Thyroid gland (tissue), 4 donors: Measurements from ENCODE around the gene MARVELD2. TPM values are rescaled to one million over a fixed set of nuclear protein-coding genes. Genes with fewer than 3 reads are reported as not detected.
"Not testable (repeated sequence)": the region's sequence is repeated elsewhere in the genome, so short reads cannot be mapped to it uniquely, and the experiment has no call there.

Experiments used
- DNase-seq, 2 donors: peaks; one replicate each; pipeline ENCODE4 v3.0.0-alpha.2; 2019
- H3K27ac ChIP-seq, 3 donors: fragments of 200-600 bp; sonication (generic); 1 replicate in 2 of 3; 2 replicates in 1 of 3; pipeline ENCODE4 v1.5.1; 2016 to 2019; ENCODE audit warnings: mild to moderate bottlenecking in 1 of 3, moderate library complexity in 1 of 3
- H3K27me3 ChIP-seq: fragments of 200-600 bp; sonication (generic); one replicate; pipeline ENCODE4 v1.5.1; 2019
- H3K36me3 ChIP-seq, 2 donors: fragments of 200-600 bp; sonication (generic); one replicate each; pipeline ENCODE4 v1.5.1; 2016 to 2019
- H3K4me1 ChIP-seq, 2 donors: fragments of 200-600 bp; sonication (generic); one replicate each; pipeline ENCODE4 v1.5.1; 2017 to 2019
- H3K4me3 ChIP-seq, 3 donors: fragments of 200-600 bp; sonication (generic); replicated peaks in 1 of 3; 1 replicate in 2 of 3; 2 replicates in 1 of 3; pipeline ENCODE4 v1.5.1; 2016; ENCODE audit warnings: mild to moderate bottlenecking in 1 of 3
- H3K9me3 ChIP-seq: fragments of 200-600 bp; sonication (generic); one replicate; pipeline ENCODE4 v1.5.1; 2017
- POLR2A ChIP-seq, 2 donors: fragments of 450-650 bp; IDR thresholded peaks; one replicate each; pipeline ENCODE4 v1.6.1; 2017; ENCODE audit warnings: antibody characterized with exemption in 2 of 2, mild to moderate bottlenecking in 2 of 2, moderate library complexity in 1 of 2
- WGBS, 2 donors: methylation state at CpG; one replicate each; pipeline ENCODE4 v1.1.5; 2017; 5-methylcytosine and 5-hydroxymethylcytosine counted together
- intact Hi-C: fragments of 100-400 bp; cut with DNase I; formaldehyde crosslinking; loops from one replicate; pipeline ENCODE4 v1.15.1; 2023
- total RNA-seq, 4 donors: library from RNA; depleted of rRNA; stranded (reverse); fragments of >200 nt; gene quantifications; one replicate each; pipeline ENCODE4 v1.2.3, GENCODE V29; 2016
- TF ChIP-seq, protein P1 (sequence below), 6 experiments: fragments of 200-600 bp in 3 of 6; fragments of 450-650 bp in 3 of 6; sonication (generic) in 3 of 6; IDR thresholded peaks; one replicate each; pipeline ENCODE4 v1.5.1; 2016 to 2019; ENCODE audit warnings: antibody characterized with exemption in 6 of 6, mild to moderate bottlenecking in 2 of 6, inconsistent platforms in 1 of 6, moderate library complexity in 1 of 6

The MARVELD2 gene
- total RNA-seq, 4 donors from 2014 or later, result 61.8 to 100 (median 81.9) TPM

DNA sequence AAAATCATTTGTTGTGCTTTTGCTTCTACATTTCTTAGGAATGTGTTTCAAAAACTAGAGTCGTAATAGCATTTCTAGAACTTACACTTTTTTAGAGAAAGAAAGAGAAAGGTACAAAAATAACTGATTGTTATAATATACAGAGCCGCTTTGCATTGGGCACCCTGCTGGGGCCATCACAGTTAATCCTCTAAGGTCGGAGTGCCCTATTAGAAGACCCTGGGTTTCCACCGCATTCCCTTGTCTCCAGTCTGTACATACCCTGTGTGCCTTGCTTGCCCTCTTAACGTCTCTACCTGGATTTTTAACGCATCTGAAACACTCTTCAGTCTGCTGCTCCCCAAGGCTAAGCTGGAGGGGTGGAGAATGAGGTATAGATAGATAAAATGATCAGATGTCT lies 1.3 kb downstream of the MARVELD2 start:
- Histone ChIP-seq H3K4me3 (peak overlapping the region; percentile 35 to 67 (median 63)), H3K4me1 (peaks cover 11 to 27% of the 10 kb centered on the region in 2 donors), H3K9me3 (no peaks in the 10 kb centered on the region), H3K36me3 (peaks cover 0 to 12% of the 10 kb centered on the region in 2 donors), H3K27me3 (no peaks in the 10 kb centered on the region), H3K27ac (peak overlapping the region; percentile 88 to 99 (median 96))
- DNase-seq, result peak; percentile 15 to 18
- TF ChIP-seq, protein P1, sequence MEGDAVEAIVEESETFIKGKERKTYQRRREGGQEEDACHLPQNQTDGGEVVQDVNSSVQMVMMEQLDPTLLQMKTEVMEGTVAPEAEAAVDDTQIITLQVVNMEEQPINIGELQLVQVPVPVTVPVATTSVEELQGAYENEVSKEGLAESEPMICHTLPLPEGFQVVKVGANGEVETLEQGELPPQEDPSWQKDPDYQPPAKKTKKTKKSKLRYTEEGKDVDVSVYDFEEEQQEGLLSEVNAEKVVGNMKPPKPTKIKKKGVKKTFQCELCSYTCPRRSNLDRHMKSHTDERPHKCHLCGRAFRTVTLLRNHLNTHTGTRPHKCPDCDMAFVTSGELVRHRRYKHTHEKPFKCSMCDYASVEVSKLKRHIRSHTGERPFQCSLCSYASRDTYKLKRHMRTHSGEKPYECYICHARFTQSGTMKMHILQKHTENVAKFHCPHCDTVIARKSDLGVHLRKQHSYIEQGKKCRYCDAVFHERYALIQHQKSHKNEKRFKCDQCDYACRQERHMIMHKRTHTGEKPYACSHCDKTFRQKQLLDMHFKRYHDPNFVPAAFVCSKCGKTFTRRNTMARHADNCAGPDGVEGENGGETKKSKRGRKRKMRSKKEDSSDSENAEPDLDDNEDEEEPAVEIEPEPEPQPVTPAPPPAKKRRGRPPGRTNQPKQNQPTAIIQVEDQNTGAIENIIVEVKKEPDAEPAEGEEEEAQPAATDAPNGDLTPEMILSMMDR (IDR thresholded peaks at IDR 0.05), result no peak
- no peak for TF ChIP-seq POLR2A (IDR thresholded peaks at IDR 0.05)
- WGBS, 2 donors, result 33 to 41% methylated on average over 6 of the region's 6 CpGs
- intact Hi-C loops, result loop anchor here (5.0 kb wide), 1 partner anchor 76 kb away; the partner anchor contains the start of gene OCLN

DNA sequence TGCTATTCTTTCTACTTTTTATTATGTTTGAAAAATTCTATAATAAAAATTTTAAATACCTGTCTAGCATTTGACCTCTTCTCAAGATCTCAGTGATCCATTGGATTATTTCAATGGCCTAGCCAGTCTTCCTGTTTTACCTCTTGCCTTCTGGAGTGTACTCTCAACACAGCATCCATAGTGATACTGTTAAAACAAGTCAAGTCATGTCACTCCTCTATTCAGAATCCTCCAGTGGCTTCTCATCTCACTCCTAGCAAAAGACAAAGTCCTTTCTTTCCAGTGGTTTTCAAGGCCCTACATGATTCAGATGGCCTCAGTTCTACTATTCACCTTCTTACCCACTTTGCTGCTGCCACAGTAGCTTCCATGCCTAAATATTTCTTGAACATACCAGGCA lies 1.8 kb downstream of the MARVELD2 start:
- peak overlapping the region in 1 of 3 donors; percentile 63 for H3K4me3 ChIP-seq

DNA sequence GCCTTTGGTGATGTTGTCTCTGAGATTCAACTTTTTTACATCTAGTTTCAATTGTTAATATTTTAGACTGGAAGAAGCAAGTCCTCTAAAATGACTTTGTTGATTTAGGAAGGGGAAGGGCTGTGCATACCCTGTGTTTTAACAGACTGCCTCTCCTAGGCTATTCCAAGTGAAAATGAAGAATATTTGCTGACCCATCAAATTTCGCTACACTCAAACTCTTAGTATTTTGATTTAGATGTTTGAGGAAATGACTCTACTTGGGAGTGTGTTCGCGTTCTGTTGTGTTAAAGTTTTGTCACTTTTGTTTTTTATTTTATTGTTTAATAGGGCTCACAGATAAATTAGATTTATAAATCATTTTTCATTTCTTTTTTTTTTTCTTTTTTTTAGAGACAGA lies 3.6 kb downstream of the MARVELD2 start:
- Histone ChIP-seq H3K36me3 (peaks cover 0 to 9% of the 10 kb centered on the region in 2 donors), H3K4me3 (no peak overlapping the region), H3K27ac (peak overlapping the region; percentile 88 to 99 (median 96)), H3K27me3 (no peaks in the 10 kb centered on the region), H3K9me3 (no peaks in the 10 kb centered on the region), H3K4me1 (peaks cover 11 to 27% of the 10 kb centered on the region in 2 donors)
- 26 to 31% methylated on average over 3 of the region's 3 CpGs for WGBS, 2 donors
- intact Hi-C loops, result loop anchor here (5.0 kb wide), 1 partner anchor 74 kb away; the partner anchor contains the start of gene OCLN
- DNase-seq, result no peak
- no peak for TF ChIP-seq POLR2A (IDR thresholded peaks at IDR 0.05)
- TF ChIP-seq, protein P1 (IDR thresholded peaks at IDR 0.05), result no peak

More for the DNA sequence above, 1.8 kb downstream of the MARVELD2 start:
- peaks cover 11 to 27% of the 10 kb centered on the region in 2 donors for H3K4me1 ChIP-seq
- H3K27ac ChIP-seq, result peak overlapping the region; percentile 88 to 99 (median 96)
- H3K36me3 ChIP-seq, result peaks cover 0 to 9% of the 10 kb centered on the region in 2 donors
- no peak for DNase-seq
- no peaks in the 10 kb centered on the region for H3K9me3 ChIP-seq
- H3K27me3 ChIP-seq, result no peaks in the 10 kb centered on the region
- TF ChIP-seq, protein P1 (IDR thresholded peaks at IDR 0.05), result no peak
- peak in 1 of 2 donors; percentile 62 for TF ChIP-seq POLR2A (IDR thresholded peaks at IDR 0.05)
- intact Hi-C loops, result loop anchor here (5.0 kb wide), 1 partner anchor 76 kb away; the partner anchor contains the start of gene OCLN

DNA sequence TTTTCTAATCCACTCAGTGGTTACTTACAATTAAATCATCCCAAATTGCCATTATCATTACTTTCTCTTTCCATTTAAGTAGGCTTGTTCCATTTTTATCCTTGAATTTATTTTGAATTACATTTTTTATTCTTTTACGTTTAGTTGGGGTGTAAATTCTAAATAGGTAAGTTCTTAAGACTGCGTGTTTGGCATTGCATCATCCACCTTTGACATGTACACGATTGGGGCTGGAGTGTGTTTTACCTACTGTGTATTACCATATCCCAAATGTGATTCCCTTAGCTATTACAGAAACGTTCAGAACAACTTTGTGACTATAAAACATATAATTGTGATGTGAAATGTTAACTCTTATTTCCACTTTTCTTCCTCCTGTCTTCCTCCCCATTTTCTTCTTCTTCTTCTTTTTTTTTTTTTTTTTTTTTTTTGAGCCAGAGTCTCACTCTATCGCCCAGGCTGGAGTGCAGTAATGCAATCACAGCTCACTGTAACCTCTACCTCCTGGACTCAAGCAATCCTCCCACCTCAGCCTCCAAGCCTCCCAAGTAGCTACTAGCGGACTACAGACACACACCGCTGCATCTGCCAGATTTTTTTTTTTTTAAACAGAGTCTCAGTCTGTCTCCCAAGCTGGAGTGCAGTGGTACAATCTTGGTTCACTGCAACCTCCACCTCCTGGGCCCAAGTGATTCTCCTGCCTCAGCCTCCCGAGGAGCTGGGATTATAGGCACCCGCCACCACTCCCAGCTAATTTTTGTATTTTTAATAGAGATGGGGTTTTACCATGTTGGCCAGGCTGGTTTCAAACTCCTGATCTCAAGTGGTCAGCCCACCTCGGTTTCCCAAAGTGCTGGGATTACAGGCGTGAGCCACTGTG lies 16.7 kb downstream of the MARVELD2 start:
- Histone ChIP-seq H3K4me3 (no peak overlapping the region), H3K4me1 (peaks cover 0 to 6% of the 10 kb centered on the region in 2 donors), H3K36me3 (peaks cover 17 to 25% of the 10 kb centered on the region in 2 donors), H3K27me3 (no peaks in the 10 kb centered on the region), H3K9me3 (no peaks in the 10 kb centered on the region), H3K27ac (no peak overlapping the region)
- DNase-seq, result no peak
- no peak for TF ChIP-seq POLR2A (IDR thresholded peaks at IDR 0.05)
- WGBS, 2 donors, result 88 to 93% methylated on average over 11 of the region's 11 CpGs
- intact Hi-C loops, result no loop called here

DNA sequence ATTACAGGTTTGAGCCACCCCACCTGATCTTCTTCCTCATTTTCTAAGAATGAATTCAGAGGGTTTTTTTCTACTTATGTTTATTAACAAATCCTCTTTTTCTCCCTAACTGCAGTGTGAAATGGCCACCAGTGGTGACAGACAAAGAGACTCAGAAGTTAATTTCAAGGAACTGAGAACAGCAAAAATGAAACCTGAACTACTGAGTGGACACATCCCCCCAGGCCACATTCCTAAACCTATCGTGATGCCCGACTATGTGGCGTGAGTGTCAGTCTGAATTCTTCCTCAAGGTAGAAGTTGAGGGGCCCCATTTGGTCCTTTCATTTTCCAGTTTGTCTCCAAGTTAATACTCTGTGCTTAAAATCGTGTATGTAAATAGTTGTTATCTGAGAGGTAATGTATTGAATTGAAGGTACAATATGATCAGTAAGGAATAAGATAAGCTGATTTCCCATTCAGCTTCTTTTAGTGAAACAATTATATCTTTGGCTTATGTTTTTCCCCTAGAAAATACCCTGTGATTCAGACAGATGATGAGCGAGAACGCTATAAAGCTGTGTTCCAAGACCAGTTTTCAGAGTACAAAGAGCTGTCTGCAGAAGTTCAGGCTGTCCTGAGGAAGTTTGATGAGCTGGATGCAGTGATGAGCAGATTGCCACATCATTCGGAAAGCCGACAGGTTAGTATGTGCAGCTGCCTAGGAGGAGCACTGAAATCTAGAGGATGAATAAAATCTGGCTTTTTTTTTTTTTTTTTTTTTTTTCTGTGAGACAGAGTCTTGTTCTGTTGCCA lies 17.7 kb downstream of the MARVELD2 start:
- WGBS, 2 donors, result 90% methylated on average over 8 of the region's 8 CpGs
- no peak overlapping the region for H3K27ac ChIP-seq
- no peak for DNase-seq
- no peaks in the 10 kb centered on the region for H3K27me3 ChIP-seq
- intact Hi-C loops, result no loop called here
- H3K4me3 ChIP-seq, result no peak overlapping the region
- H3K36me3 ChIP-seq, result peaks cover 17 to 28% of the 10 kb centered on the region in 2 donors
- H3K9me3 ChIP-seq, result no peaks in the 10 kb centered on the region
- TF ChIP-seq, protein P1 (IDR thresholded peaks at IDR 0.05), result no peak
- TF ChIP-seq POLR2A (IDR thresholded peaks at IDR 0.05), result no peak
- peaks cover 0 to 6% of the 10 kb centered on the region in 2 donors for H3K4me1 ChIP-seq

DNA sequence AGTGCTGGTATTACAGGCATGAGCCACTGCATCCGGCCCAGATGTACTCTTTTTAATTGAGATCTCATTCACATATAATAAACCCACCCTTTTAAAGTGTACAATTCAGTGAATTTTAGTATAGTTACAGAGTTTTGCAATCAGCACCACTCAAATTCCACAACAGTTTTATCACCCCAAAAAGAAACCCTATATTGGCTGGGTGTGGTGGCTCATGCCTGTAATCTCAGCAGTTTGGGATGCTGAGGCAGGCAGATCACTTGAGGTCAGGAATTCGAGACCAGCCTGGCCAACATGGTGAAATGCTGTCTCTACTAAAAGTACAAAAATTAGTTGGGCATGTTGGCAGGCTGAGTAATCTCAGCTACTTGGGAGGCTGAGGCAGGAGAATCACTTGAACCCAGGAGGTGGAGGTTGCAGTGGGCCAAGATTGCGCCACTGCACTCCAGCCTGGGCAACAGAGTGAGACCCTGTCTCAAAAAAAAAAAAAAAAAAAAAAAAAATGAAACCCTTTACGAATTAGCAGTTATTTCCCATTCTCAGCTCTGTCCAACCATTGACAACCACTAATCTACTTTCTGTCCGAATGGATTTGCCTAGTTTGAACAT lies 20.5 kb downstream of the MARVELD2 start:
- 93% methylated on average over 5 of the region's 5 CpGs for WGBS, 2 donors
- intact Hi-C loops, H3K27ac ChIP-seq, DNase-seq, H3K27me3 ChIP-seq, H3K9me3 ChIP-seq, H3K4me1 ChIP-seq, H3K4me3 ChIP-seq: not testable (repeated sequence)
- peaks cover 17 to 28% of the 10 kb centered on the region in 2 donors for H3K36me3 ChIP-seq
